ENCODE measurements around the gene LENG8.

DNA sequence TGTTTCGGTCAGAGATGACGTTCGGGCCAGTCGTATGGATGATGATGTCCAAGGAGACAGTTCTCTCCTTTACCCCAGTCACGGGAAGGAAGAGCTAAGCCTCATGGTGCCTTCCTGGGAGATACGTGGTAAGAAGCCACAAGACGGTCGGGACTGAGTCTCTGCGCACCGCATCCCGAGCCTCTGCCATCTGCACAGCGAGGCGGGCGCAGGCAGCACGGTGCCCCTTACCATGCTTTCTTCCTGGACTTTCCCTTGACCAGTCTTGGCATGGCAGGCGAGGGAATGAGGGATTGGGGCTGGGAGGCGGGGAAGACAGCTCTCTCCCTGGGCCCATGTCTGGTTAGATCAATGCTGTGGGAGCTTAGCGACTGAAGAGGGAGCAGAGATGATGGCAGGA lies 43.6 kb downstream of the LENG8 start:
- no peak for TF ChIP-seq CTCF (IDR thresholded peaks at IDR 0.05; ENCODE audit: poor library complexity, severe bottlenecking)
- TF ChIP-seq EZH2 (IDR thresholded peaks at IDR 0.05; ENCODE audit: borderline replicate concordance, insufficient read depth, low read length, poor library complexity, severe bottlenecking) = no peak
- TF ChIP-seq MXI1 (conservative IDR thresholded peaks at IDR 0.05; ENCODE audit: poor library complexity, severe bottlenecking) = no peak
- no peak for TF ChIP-seq EP300 (conservative IDR thresholded peaks at IDR 0.05; ENCODE audit: poor library complexity, severe bottlenecking)
- TF ChIP-seq REST (IDR thresholded peaks at IDR 0.05; ENCODE audit: borderline replicate concordance) = no peak
- TF ChIP-seq SMC3 (conservative IDR thresholded peaks at IDR 0.05; ENCODE audit: poor library complexity) = no peak
- no peak for TF ChIP-seq RAD21 (conservative IDR thresholded peaks at IDR 0.05)
- no peak for TF ChIP-seq POLR2AphosphoS5 (IDR thresholded peaks at IDR 0.05)
